ENCODE data around the gene DDX49.

- no peak for TF ChIP-seq CTCF (IDR thresholded peaks at IDR 0.05; ENCODE audit: insufficient read depth, low read length, poor library complexity, severe bottlenecking)
- no peak for TF ChIP-seq EZH2phosphoT487 (conservative IDR thresholded peaks at IDR 0.05; ENCODE audit: low read length)
These were observed 46.8 kb downstream of the DDX49 start for GRCh38 chr19:18966307-18966706.
